ENCODE data around the gene BRD1. TPM values are rescaled to one million over a fixed set of nuclear protein-coding genes. Genes with fewer than 3 reads are reported as not detected.
"Not testable (repeated sequence)": the region's sequence is repeated elsewhere in the genome, so short reads cannot be mapped to it uniquely, and the experiment has no call there.

BRD1 gene
- total RNA-seq, 4 donors from 2014 or later = 15.6 to 25.2 (median 18.1) TPM

DNA sequence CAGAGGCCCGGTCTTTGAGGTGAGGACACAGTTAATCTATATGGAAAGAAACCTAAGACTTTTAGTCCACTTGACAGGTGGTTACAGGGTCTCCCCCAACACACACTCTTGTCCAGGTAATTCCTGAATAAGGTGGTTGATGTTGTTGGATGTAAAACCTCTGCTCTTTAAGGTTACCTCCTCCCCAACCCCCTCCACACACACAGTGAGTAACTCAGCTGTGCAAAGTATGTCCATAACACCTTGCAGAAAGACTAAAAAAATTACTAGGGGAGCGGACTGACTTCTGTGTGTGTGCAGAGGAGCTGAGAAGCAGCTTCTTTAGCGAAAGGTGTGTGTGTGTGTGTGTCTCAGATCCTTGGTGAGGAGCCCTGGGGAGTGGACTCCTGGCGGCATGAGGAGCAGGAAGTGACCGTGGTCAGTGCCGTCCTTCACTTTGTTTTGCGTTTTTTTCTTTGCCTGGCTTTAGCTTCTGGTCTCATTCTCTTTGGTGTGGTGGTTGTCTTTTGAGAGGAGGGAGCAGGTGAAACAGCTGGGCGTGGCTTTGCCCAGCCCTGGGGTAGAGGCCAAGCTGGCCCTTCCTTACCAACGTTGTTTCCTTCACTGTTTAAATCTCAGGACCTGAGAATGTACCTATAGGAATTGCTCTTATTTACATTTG, 27.7 kb upstream of the BRD1 start:
- Histone ChIP-seq H3K4me3 (peak overlapping the region in 2 of 4 donors; percentile 64 to 69), H3K9me3 (no peaks in the 10 kb centered on the region), H3K4me1 (peaks cover 17 to 22% of the 10 kb centered on the region in 2 donors), H3K27me3 (peaks cover 4 to 6% (median 4%) of the 10 kb centered on the region in 3 donors), H3K36me3 (no peaks in the 10 kb centered on the region), H3K27ac (no peak overlapping the region)
- intact Hi-C loops (cut with DNase I; ENCODE audit: low total_unique reads) (loop anchor here (10.0 kb wide), 1 partner anchor 649 kb away; the partner anchor contains the start of genes LMF2 and NCAPH2), in situ Hi-C loops (cut with MboI; ENCODE audit: low sequenced_read_pairs in 4 of 4) (loop anchor here in 1 of 4 donors (10.0 kb wide), 1 partner anchor 59 kb away; the partner anchor contains the start of genes ALG12 and CRELD2)
- ATAC-seq (no peak), DNase-seq (no peak)
- TF ChIP-seq POLR2A (IDR thresholded peaks at IDR 0.05) = no peak
- no peak for TF ChIP-seq CTCF (IDR thresholded peaks at IDR 0.05 in 4 of 5, conservative IDR thresholded peaks at IDR 0.05 in 1 of 5)

GRCh38 chr22:49853981-49854831, 26.5 kb upstream of the BRD1 start:
- Histone ChIP-seq H3K36me3 (no peaks in the 10 kb centered on the region), H3K9me3 (no peaks in the 10 kb centered on the region), H3K27me3 (peaks cover 16 to 18% (median 16%) of the 10 kb centered on the region in 3 donors), H3K4me1 (peaks cover 18 to 27% of the 10 kb centered on the region in 2 donors), H3K27ac (peak overlapping the region; percentile 49 to 66 (median 58)), H3K4me3 (peak overlapping the region; percentile 54 to 69 (median 64))
- TF ChIP-seq CTCF (IDR thresholded peaks at IDR 0.05 in 4 of 5, conservative IDR thresholded peaks at IDR 0.05 in 1 of 5) (no peak), POLR2A (IDR thresholded peaks at IDR 0.05) (no peak)
- peak; percentile 11 to 14 for ATAC-seq
- intact Hi-C loops (cut with DNase I; ENCODE audit: low total_unique reads) (loop anchor here (1.0 to 10.0 kb wide), 6 partner anchors 26 to 651 kb away; partner anchors contain the start of genes ALG12, CRELD2, LMF2 and NCAPH2), in situ Hi-C loops (cut with MboI; ENCODE audit: low sequenced_read_pairs in 4 of 4) (loop anchor here in 1 of 4 donors (10.0 kb wide), 1 partner anchor 61 kb away; the partner anchor contains the start of genes ALG12 and CRELD2)
- DNase-seq = no peak

DNA sequence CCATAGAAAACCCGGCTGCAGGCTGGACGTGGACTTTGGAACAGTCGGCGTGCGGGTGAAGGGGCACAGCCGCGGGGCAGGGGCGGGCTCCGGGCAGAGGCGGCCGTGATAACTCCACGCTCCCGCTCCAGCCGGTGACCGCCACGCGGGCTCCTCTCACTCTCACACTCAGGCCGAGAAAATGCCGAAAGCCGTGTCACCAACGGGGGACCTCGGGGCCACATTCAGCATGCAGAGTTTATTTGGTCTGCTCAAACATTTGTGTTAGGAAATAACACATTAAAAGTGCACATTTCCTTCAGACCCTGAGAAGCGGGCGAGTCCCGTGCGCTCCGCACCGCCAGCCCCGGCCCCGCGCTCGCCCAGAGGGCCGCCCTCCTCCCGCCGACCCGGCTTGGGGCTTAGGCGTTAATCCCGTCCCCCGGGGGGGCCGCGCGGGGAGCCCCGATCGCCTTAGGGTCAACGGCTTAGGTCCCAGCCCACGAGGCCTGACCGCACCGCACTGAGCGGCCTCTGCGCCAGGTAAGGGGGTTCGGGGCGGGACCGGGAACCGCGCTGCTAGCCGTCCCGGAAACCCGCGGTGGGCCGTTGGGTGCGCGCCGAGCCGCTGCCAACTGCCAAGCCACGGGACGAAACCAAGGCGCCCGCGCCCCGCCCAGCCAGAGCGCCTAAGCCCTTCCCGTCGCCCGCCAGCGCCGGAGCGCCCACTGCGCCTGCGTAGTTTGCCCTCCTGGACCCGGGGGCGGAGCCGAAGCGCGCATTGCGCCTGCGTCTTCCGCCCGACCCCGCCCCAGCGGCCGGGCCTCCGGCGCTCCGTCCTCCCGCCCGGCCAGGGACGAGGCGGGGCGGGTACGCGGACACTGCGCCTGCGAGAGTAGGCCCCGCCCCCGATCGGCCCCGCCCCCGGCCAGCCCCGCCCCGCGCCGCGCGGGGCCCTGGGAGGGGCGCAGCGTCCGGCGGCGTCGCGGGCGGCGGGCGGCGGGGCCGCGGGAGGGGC, 25.5 kb upstream of the BRD1 start, which contains the start of gene ZBED4:
TSS of gene ZBED4 (plus strand) at position 947 of the 997 bp plus-strand sequence. CDS start 29,819 bp downstream, outside the sequence.
- Histone ChIP-seq H3K27me3 (peaks cover 26 to 27% (median 26%) of the 10 kb centered on the region in 3 donors), H3K27ac (peak within 1 kb of the TSS; percentile 83 to 92 (median 86)), H3K36me3 (no peaks in the 10 kb centered on the region), H3K4me1 (peaks cover 25 to 35% of the 10 kb centered on the region in 2 donors), H3K4me3 (peak within 1 kb of the TSS; percentile 66 to 82 (median 73)), H3K9me3 (no peaks in the 10 kb centered on the region)
- DNase-seq = peak; percentile 91 to 96
- TF ChIP-seq CTCF (IDR thresholded peaks at IDR 0.05 in 4 of 5, conservative IDR thresholded peaks at IDR 0.05 in 1 of 5) = no peak
- peak; percentile 74 to 82 for TF ChIP-seq POLR2A (IDR thresholded peaks at IDR 0.05)
- ATAC-seq = peak; percentile 88 to 90
- in situ Hi-C loops (cut with MboI; ENCODE audit: low sequenced_read_pairs in 4 of 4) = loop anchor here in 1 of 4 donors (10.0 kb wide), 1 partner anchor 62 kb away; the partner anchor contains the start of genes ALG12 and CRELD2
- intact Hi-C loops (cut with DNase I; ENCODE audit: low total_unique reads) = loop anchor here (1.0 to 10.0 kb wide), 6 partner anchors 25 to 652 kb away; partner anchors contain the start of genes ALG12, CRELD2, LMF2 and NCAPH2

GRCh38 chr22:49852568-49852897, 24.9 kb upstream of the BRD1 start:
- H3K4me1 ChIP-seq = peaks cover 25 to 39% of the 10 kb centered on the region in 2 donors

More at GRCh38 chr22:49852568-49852897, 24.9 kb upstream of the BRD1 start:
- Histone ChIP-seq H3K4me3 (peak overlapping the region; percentile 66 to 82 (median 73)), H3K27ac (peak overlapping the region; percentile 83 to 92 (median 86)), H3K27me3 (peaks cover 32 to 34% (median 33%) of the 10 kb centered on the region in 3 donors)
- not testable (repeated sequence) for H3K36me3 ChIP-seq, ATAC-seq, H3K9me3 ChIP-seq, DNase-seq
- intact Hi-C loops (cut with DNase I; ENCODE audit: low total_unique reads) (loop anchor here (2.0 to 10.0 kb wide), 4 partner anchors 64 to 652 kb away; partner anchors contain the start of genes ALG12, CRELD2, LMF2 and NCAPH2), in situ Hi-C loops (cut with MboI; ENCODE audit: low sequenced_read_pairs in 4 of 4) (loop anchor here in 1 of 4 donors (10.0 kb wide), 1 partner anchor 62 kb away; the partner anchor contains the start of genes ALG12 and CRELD2)

Measured in gastrocnemius medialis (tissue), 4 donors.